Breast epithelium (tissue), 3 donors: ENCODE results near the gene VMP1.

ENCODE experiments used
- POLR2A ChIP-seq: fragments of 450-650 bp; IDR thresholded peaks from one replicate; pipeline ENCODE4 v1.6.1; 2016; ENCODE audit warnings: antibody characterized with exemption, mild to moderate bottlenecking, moderate library complexity
- POLR2AphosphoS5 ChIP-seq, 3 donors: sonication (generic); formaldehyde crosslinking; IDR thresholded peaks; one replicate each; pipeline ENCODE4 v1.6.1; 2017; ENCODE audit warnings: antibody characterized with exemption in 3 of 3
- TF ChIP-seq, protein P1 (sequence below), 3 donors: fragments of 450-650 bp; IDR thresholded peaks; one replicate each; pipeline ENCODE4 v1.5.1; 2016 to 2017; ENCODE audit warnings: antibody characterized with exemption in 3 of 3, mild to moderate bottlenecking in 3 of 3, moderate library complexity in 3 of 3

DNA sequence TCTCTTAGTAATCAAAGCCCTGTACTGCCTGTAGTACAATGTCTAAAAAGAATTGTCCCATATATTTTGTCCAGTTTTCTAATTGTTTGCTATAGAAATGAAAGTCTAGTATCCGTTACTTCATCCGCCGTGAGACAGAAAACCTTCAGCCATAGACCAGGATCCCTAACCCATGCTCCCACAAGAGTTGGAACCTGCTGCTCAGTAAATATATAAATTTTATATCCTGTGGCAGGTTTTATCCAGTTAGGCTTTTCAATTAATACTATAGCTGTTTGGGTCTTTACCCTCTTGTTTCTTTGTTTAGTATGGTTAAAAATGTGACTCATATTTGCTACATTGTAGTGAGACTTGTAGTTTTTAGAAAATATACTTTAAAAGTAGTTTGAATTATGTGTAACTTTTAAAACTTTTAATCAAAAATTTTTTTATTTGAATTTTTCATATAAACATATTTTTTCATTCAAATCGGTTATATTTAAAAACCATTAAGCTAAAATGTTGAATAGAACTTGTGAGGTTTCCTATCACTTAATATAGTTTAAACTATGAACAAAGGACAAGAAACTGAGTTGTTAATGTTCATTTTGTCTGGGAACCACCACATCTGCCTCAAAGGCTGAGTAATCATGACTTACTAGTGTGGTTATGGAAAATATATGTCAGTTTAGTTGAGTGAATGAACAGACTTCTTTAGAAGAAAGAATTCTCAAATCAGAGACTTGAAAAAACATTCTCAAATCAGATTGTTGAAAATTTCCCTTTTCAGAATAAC lies 54.8 kb downstream of the VMP1 start:
- TF ChIP-seq, protein P1, sequence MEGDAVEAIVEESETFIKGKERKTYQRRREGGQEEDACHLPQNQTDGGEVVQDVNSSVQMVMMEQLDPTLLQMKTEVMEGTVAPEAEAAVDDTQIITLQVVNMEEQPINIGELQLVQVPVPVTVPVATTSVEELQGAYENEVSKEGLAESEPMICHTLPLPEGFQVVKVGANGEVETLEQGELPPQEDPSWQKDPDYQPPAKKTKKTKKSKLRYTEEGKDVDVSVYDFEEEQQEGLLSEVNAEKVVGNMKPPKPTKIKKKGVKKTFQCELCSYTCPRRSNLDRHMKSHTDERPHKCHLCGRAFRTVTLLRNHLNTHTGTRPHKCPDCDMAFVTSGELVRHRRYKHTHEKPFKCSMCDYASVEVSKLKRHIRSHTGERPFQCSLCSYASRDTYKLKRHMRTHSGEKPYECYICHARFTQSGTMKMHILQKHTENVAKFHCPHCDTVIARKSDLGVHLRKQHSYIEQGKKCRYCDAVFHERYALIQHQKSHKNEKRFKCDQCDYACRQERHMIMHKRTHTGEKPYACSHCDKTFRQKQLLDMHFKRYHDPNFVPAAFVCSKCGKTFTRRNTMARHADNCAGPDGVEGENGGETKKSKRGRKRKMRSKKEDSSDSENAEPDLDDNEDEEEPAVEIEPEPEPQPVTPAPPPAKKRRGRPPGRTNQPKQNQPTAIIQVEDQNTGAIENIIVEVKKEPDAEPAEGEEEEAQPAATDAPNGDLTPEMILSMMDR (IDR thresholded peaks at IDR 0.05) = no peak
- TF ChIP-seq POLR2A (no peak), POLR2AphosphoS5 (IDR thresholded peaks at IDR 0.05) (no peak)
